SK-N-SH treated with all-trans-retinoic acid at 6 μM for 48 hours (cell line): ENCODE measurements around the gene RAB7B.

Source experiments
- ATAC-seq: fragments of 200-7000 bp; cut with Tn5 transposase; 3 replicates; pipeline ENCODE4 v1.9.1; 2020; ENCODE audit warnings: mild to moderate bottlenecking, moderate library complexity
- ARNTL ChIP-seq: fragments of 450-650 bp; formaldehyde crosslinking; IDR thresholded peaks from 2 replicates; pipeline ENCODE4 v1.5.0; 2020; ENCODE audit warnings: low read depth, mild to moderate bottlenecking, moderate library complexity, borderline replicate concordance
- BACH2 ChIP-seq: fragments of 250-450 bp; sonication (Bioruptor Pico); IDR thresholded peaks from 2 replicates; pipeline ENCODE4 v1.9.0; 2021; ENCODE audit warnings: mild to moderate bottlenecking, borderline replicate concordance
- CSRNP3 ChIP-seq: fragments of 250-450 bp; sonication (Bioruptor Pico); IDR thresholded peaks from 2 replicates; pipeline ENCODE4 v1.5.1; 2021; ENCODE audit warnings: mild to moderate bottlenecking, moderate library complexity
- ESRRG ChIP-seq: fragments of 250-450 bp; sonication (Bioruptor Pico); IDR thresholded peaks from 2 replicates; pipeline ENCODE4 v1.6.1; 2021; ENCODE audit warnings: mild to moderate bottlenecking
- GLIS3 ChIP-seq: fragments of 250-450 bp; sonication (Bioruptor Pico); IDR thresholded peaks from 2 replicates; pipeline ENCODE4 v1.5.0; 2020; ENCODE audit warnings: mild to moderate bottlenecking, moderate library complexity
- ISL1 ChIP-seq: fragments of 250-450 bp; sonication (Bioruptor Pico); IDR thresholded peaks from 2 replicates; pipeline ENCODE4 v2.1.2; 2022; ENCODE audit warnings: mild to moderate bottlenecking, moderate library complexity
- OSR1 ChIP-seq: fragments of 250-450 bp; sonication (Bioruptor Pico); IDR thresholded peaks from 2 replicates; pipeline ENCODE4 v1.8.0; 2022; ENCODE audit warnings: moderate library complexity, mild to moderate bottlenecking, inconsistent platforms
- POU6F1 ChIP-seq: fragments of 250-450 bp; sonication (Bioruptor Pico); IDR thresholded peaks from 2 replicates; pipeline ENCODE4 v1.8.0; 2021; ENCODE audit warnings: low read depth, mild to moderate bottlenecking, moderate library complexity, borderline replicate concordance
- PPARA ChIP-seq: fragments of 250-450 bp; sonication (Bioruptor Pico); IDR thresholded peaks from 2 replicates; pipeline ENCODE4 v1.5.0; 2020; ENCODE audit warnings: mild to moderate bottlenecking, borderline replicate concordance
- RARB ChIP-seq: fragments of 250-450 bp; sonication (Bioruptor Pico); IDR thresholded peaks from 2 replicates; pipeline ENCODE4 v1.8.0; 2021; ENCODE audit warnings: mild to moderate bottlenecking, moderate library complexity
- SNAI2 ChIP-seq: fragments of 250-450 bp; sonication (Bioruptor Pico); IDR thresholded peaks from 2 replicates; pipeline ENCODE4 v1.5.0; 2020; ENCODE audit warnings: mild to moderate bottlenecking, moderate library complexity
- TCF4 ChIP-seq: fragments of 250-450 bp; sonication (Bioruptor Pico); IDR thresholded peaks from 2 replicates; pipeline ENCODE4 v1.8.0; 2021; ENCODE audit warnings: mild to moderate bottlenecking, moderate library complexity, borderline replicate concordance
- TOX ChIP-seq: fragments of 250-450 bp; sonication (Bioruptor Pico); IDR thresholded peaks from 2 replicates; pipeline ENCODE4 v1.8.0; 2021; ENCODE audit warnings: mild to moderate bottlenecking, moderate library complexity, borderline replicate concordance
- TSHZ2 ChIP-seq: fragments of 250-450 bp; sonication (Bioruptor Pico); IDR thresholded peaks from 2 replicates; pipeline ENCODE4 v1.5.0; 2020; ENCODE audit warnings: mild to moderate bottlenecking, moderate library complexity
- ZFP3 ChIP-seq: fragments of 250-450 bp; sonication (Bioruptor Pico); IDR thresholded peaks from 2 replicates; pipeline ENCODE4 v1.5.0; 2020; ENCODE audit warnings: mild to moderate bottlenecking, moderate library complexity
- ZFP30 ChIP-seq: fragments of 450-650 bp; formaldehyde crosslinking; IDR thresholded peaks from 2 replicates; pipeline ENCODE4 v1.5.0; 2022; ENCODE audit warnings: mild to moderate bottlenecking, moderate library complexity
- ZNF70 ChIP-seq: fragments of 450-650 bp; formaldehyde crosslinking; IDR thresholded peaks from 2 replicates; pipeline ENCODE4 v1.5.0; 2020; ENCODE audit warnings: mild to moderate bottlenecking, moderate library complexity
- ZNF8 ChIP-seq: fragments of 450-650 bp; formaldehyde crosslinking; IDR thresholded peaks from 2 replicates; pipeline ENCODE4 v1.5.0; 2020; ENCODE audit warnings: mild to moderate bottlenecking, moderate library complexity

The RAB7B gene

GRCh38 chr1:206006946-206007345 is 3.8 kb upstream of the RAB7B start (continued):
- no peak for TF ChIP-seq CSRNP3 (CRISPR knock-in tag)
- TF ChIP-seq ZFP30 (CRISPR knock-in tag) = no peak
- no peak for TF ChIP-seq TSHZ2 (CRISPR knock-in tag)
- no peak for TF ChIP-seq TCF4 (CRISPR knock-in tag)
- TF ChIP-seq PPARA (CRISPR knock-in tag) = no peak
- no peak for TF ChIP-seq ISL1 (CRISPR knock-in tag)
- no peak for TF ChIP-seq RARB (CRISPR knock-in tag)
- no peak for TF ChIP-seq GLIS3 (CRISPR knock-in tag)
- no peak for TF ChIP-seq OSR1

- TF ChIP-seq OSR1 (no peak), RARB (CRISPR knock-in tag) (no peak), TOX (no peak), POU6F1 (CRISPR knock-in tag) (no peak), ARNTL (CRISPR knock-in tag) (no peak), ZNF70 (CRISPR knock-in tag) (no peak), ZFP3 (no peak), ZNF8 (no peak), TCF4 (CRISPR knock-in tag) (no peak)
- ATAC-seq = no peak
These were observed 2.6 kb upstream of the RAB7B start for GRCh38 chr1:206005778-206006180.

GRCh38 chr1:206005234-206005633 is 2.0 kb upstream of the RAB7B start:
- TF ChIP-seq POU6F1 (CRISPR knock-in tag) (no peak), ESRRG (CRISPR knock-in tag) (no peak), ARNTL (CRISPR knock-in tag) (no peak), ZNF70 (CRISPR knock-in tag) (no peak), SNAI2 (CRISPR knock-in tag) (no peak), OSR1 (no peak), PPARA (CRISPR knock-in tag) (no peak), TOX (no peak), ZFP30 (CRISPR knock-in tag) (no peak), TCF4 (CRISPR knock-in tag) (no peak)
- no peak for ATAC-seq

- no peak for TF ChIP-seq BACH2 (CRISPR knock-in tag)
- TF ChIP-seq ESRRG (CRISPR knock-in tag) = no peak
- TF ChIP-seq POU6F1 (CRISPR knock-in tag) = no peak
- TF ChIP-seq, all 23 proteins: peak for 0
These were observed 1.6 kb upstream of the RAB7B start for GRCh38 chr1:206004826-206005225.

More at GRCh38 chr1:206004826-206005225, 1.6 kb upstream of the RAB7B start:
- ATAC-seq = no peak
